Liver (tissue), 9 donors: ENCODE results near the gene SERINC1. TPM values are rescaled to one million over a fixed set of nuclear protein-coding genes. Genes with fewer than 3 reads are reported as not detected.
"Not testable (repeated sequence)": the region's sequence is repeated elsewhere in the genome, so short reads cannot be mapped to it uniquely, and the experiment has no call there.

Experiments
- DNase-seq: peaks from one replicate; pipeline ENCODE4 v3.0.0-alpha.2; 2017; ENCODE audit warnings: low spot score
- H3K27ac ChIP-seq, 2 donors: one replicate each; pipeline ENCODE4 v1.7.0; 2013; ENCODE audit warnings: inconsistent platforms in 2 of 2, low read length in 2 of 2, control low read depth in 1 of 2, low read depth in 1 of 2, mild to moderate bottlenecking in 1 of 2
- H3K27me3 ChIP-seq, 4 donors: one replicate each; pipeline versions ENCODE4 v1.6.1 to v1.7.0; 2013; ENCODE audit warnings: low read length in 3 of 4, inconsistent platforms in 1 of 4, mild to moderate bottlenecking in 1 of 4, moderate library complexity in 1 of 4; ENCODE audit not compliant: control insufficient read depth in 4 of 4, insufficient read depth in 4 of 4
- H3K36me3 ChIP-seq, 4 donors: one replicate each; pipeline versions ENCODE4 v1.6.1 to v1.7.0; 2013; ENCODE audit warnings: low read length in 3 of 4, mild to moderate bottlenecking in 3 of 4, low read depth in 1 of 4, moderate library complexity in 1 of 4; ENCODE audit not compliant: control insufficient read depth in 4 of 4, insufficient read depth in 3 of 4
- H3K4me1 ChIP-seq, 4 donors: one replicate each; pipeline versions ENCODE4 v1.6.1 to v1.7.0; 2013; ENCODE audit warnings: low read length in 3 of 4, mild to moderate bottlenecking in 3 of 4, moderate library complexity in 1 of 4; ENCODE audit not compliant: control insufficient read depth in 4 of 4, insufficient read depth in 4 of 4
- H3K4me3 ChIP-seq, 3 donors: one replicate each; pipeline versions ENCODE4 v1.6.1 to v1.7.0; 2013; ENCODE audit warnings: low read length in 3 of 3, control low read depth in 1 of 3, low read depth in 1 of 3, mild to moderate bottlenecking in 1 of 3
- H3K9ac ChIP-seq, 2 donors: one replicate each; pipeline ENCODE4 v1.7.0; 2013; ENCODE audit warnings: low read length in 2 of 2, mild to moderate bottlenecking in 2 of 2, moderate library complexity in 2 of 2, control low read depth in 1 of 2, low read depth in 1 of 2
- H3K9me3 ChIP-seq, 4 donors: one replicate each; pipeline versions ENCODE4 v1.6.1 to v1.7.0; 2013; ENCODE audit warnings: low read length in 3 of 4; ENCODE audit not compliant: control insufficient read depth in 4 of 4
- FOXA1 ChIP-seq: IDR thresholded peaks from 2 replicates; pipeline ENCODE4 v1.6.1; 2016; ENCODE audit warnings: antibody characterized with exemption
- FOXA2 ChIP-seq: IDR thresholded peaks from 2 replicates; pipeline ENCODE4 v1.6.1; 2016; ENCODE audit warnings: antibody characterized with exemption
- GABPA ChIP-seq, 2 donors: IDR thresholded peaks in 1 of 2; conservative IDR thresholded peaks in 1 of 2; 2 replicates each; pipeline ENCODE4 v1.6.1; 2016; ENCODE audit warnings: antibody characterized with exemption in 2 of 2, mild to moderate bottlenecking in 1 of 2, moderate library complexity in 1 of 2
- HNF4A ChIP-seq, 2 donors: conservative IDR thresholded peaks; 2 replicates each; pipeline ENCODE4 v1.6.1; 2016; ENCODE audit warnings: antibody characterized with exemption in 2 of 2, mild to moderate bottlenecking in 2 of 2
- HNF4G ChIP-seq: IDR thresholded peaks from 2 replicates; pipeline ENCODE4 v1.6.1; 2016; ENCODE audit warnings: antibody characterized with exemption
- JUND ChIP-seq, 2 donors: IDR thresholded peaks; 2 replicates each; pipeline ENCODE4 v1.6.1; 2016; ENCODE audit warnings: antibody characterized with exemption in 2 of 2
- MAX ChIP-seq: IDR thresholded peaks from 2 replicates; pipeline ENCODE4 v1.6.1; 2016; ENCODE audit warnings: antibody characterized with exemption
- NR2F2 ChIP-seq: IDR thresholded peaks from 2 replicates; pipeline ENCODE4 v1.6.1; 2016; ENCODE audit warnings: antibody characterized with exemption
- RAD21 ChIP-seq, 2 donors: IDR thresholded peaks; 2 replicates each; pipeline ENCODE4 v1.6.1; 2016; ENCODE audit warnings: antibody characterized with exemption in 2 of 2, mild to moderate bottlenecking in 2 of 2
- REST ChIP-seq: IDR thresholded peaks from 2 replicates; pipeline ENCODE4 v1.6.1; 2016; ENCODE audit warnings: antibody characterized with exemption, mild to moderate bottlenecking
- SP1 ChIP-seq: IDR thresholded peaks from 2 replicates; pipeline ENCODE4 v1.6.1; 2018; ENCODE audit warnings: antibody characterized with exemption, mild to moderate bottlenecking
- YY1 ChIP-seq: IDR thresholded peaks from 2 replicates; pipeline ENCODE4 v1.6.1; 2016; ENCODE audit warnings: antibody characterized with exemption, mild to moderate bottlenecking
- ZBTB33 ChIP-seq: IDR thresholded peaks from 2 replicates; pipeline ENCODE4 v1.6.1; 2016; ENCODE audit warnings: antibody characterized with exemption
- WGBS: extraction: QIAGEN DNeasy Blood & Tissue Kit; methylation state at CpG from one replicate; pipeline ENCODE4 v1.1.7; 2013; 5-methylcytosine and 5-hydroxymethylcytosine counted together
- polyA plus RNA-seq, 2 donors: library from polyadenylated mRNA; stranded (reverse) in 1 of 2; unstranded in 1 of 2; fragments of 200-250 nt in 1 of 2; fragments of >200 nt in 1 of 2; fragmentation: Nextera tagmentation in 1 of 2; extraction: Ambion mirVana in 1 of 2; gene quantifications; one replicate each; pipeline versions ENCODE4 v1.2.1 to v1.2.3, GENCODE V29; 2013 to 2015
- total RNA-seq, 2 donors: library from RNA; depleted of rRNA; stranded (reverse); fragments of >200 nt; gene quantifications; one replicate each; pipeline ENCODE4 v1.2.3, GENCODE V29; 2014
- donor health status: healthy.
- donor health status: healthy.
- donor health status: healthy.
- donor health status: healthy.
- donor health status: healthy.

The SERINC1 gene
- total and polyA plus RNA-seq, 4 donors, result 79.8 to 139 (median 113) TPM

GRCh38 chr6:122511193-122511924, 39.8 kb upstream of the SERINC1 start:
- TF ChIP-seq FOXA2, result no peak
- no peak for TF ChIP-seq MAX
- DNase-seq, result no peak
- Histone ChIP-seq H3K27me3 (no peaks in the 10 kb centered on the region), H3K4me1 (no peaks in the 10 kb centered on the region), H3K36me3 (peaks cover 0 to 1% (median 0%) of the 10 kb centered on the region in 4 donors), H3K4me3 (no peak overlapping the region), H3K27ac (no peak overlapping the region), H3K9ac (no peak overlapping the region), H3K9me3 (no peaks in the 10 kb centered on the region)
- 94% methylated on average over 13 of the region's 13 CpGs for WGBS

GRCh38 chr6:122505170-122505569, 33.6 kb upstream of the SERINC1 start:
- H3K36me3 ChIP-seq, H3K27ac ChIP-seq, DNase-seq, H3K4me3 ChIP-seq, H3K27me3 ChIP-seq, H3K4me1 ChIP-seq, H3K9ac ChIP-seq: not testable (repeated sequence)
- H3K9me3 ChIP-seq, result peaks cover 9 to 13% (median 10%) of the 10 kb centered on the region in 4 donors
- 91% methylated on average over 3 of the region's 3 CpGs for WGBS

- H3K9me3 ChIP-seq, result peaks cover 9 to 13% (median 11%) of the 10 kb centered on the region in 4 donors
- WGBS, result 90% methylated on average over 4 of the region's 4 CpGs
- no peak overlapping the region for H3K27ac ChIP-seq
- TF ChIP-seq SP1, result no peak
- no peak for TF ChIP-seq FOXA1
- no peak for TF ChIP-seq HNF4G
- no peak for TF ChIP-seq GABPA (IDR thresholded peaks at IDR 0.05 in 1 of 2, conservative IDR thresholded peaks at IDR 0.05 in 1 of 2)
- TF ChIP-seq JUND (IDR thresholded peaks at IDR 0.05), result no peak
- no peak for TF ChIP-seq NR2F2
- TF ChIP-seq FOXA2, result no peak
- no peak for TF ChIP-seq YY1
- no peak for TF ChIP-seq HNF4A (conservative IDR thresholded peaks at IDR 0.05)
- TF ChIP-seq RAD21 (IDR thresholded peaks at IDR 0.05), result no peak
- no peak for TF ChIP-seq REST
- no peak for TF ChIP-seq ZBTB33
- no peak overlapping the region for H3K9ac ChIP-seq
- H3K36me3 ChIP-seq, result peaks cover 0 to 2% (median 0%) of the 10 kb centered on the region in 4 donors
- H3K4me1 ChIP-seq, result no peaks in the 10 kb centered on the region
- no peaks in the 10 kb centered on the region for H3K27me3 ChIP-seq
- DNase-seq, result no peak
- H3K4me3 ChIP-seq, result no peak overlapping the region
Measured at GRCh38 chr6:122501475-122501874, 29.9 kb upstream of the SERINC1 start.
